Gastrocnemius medialis (tissue), 4 donors: ENCODE measurements around the gene TIPARP.

Source experiments
- POLR2A ChIP-seq, 2 donors: fragments of 450-650 bp; IDR thresholded peaks; one replicate each; pipeline ENCODE4 v1.6.1; 2017; ENCODE audit warnings: antibody characterized with exemption in 2 of 2, mild to moderate bottlenecking in 2 of 2, moderate library complexity in 2 of 2
- TF ChIP-seq, protein P1 (sequence below), 5 experiments: fragments of 450-650 bp in 3 of 5; fragments of 200-600 bp in 2 of 5; sonication (generic) in 2 of 5; IDR thresholded peaks in 4 of 5; conservative IDR thresholded peaks in 1 of 5; 1 replicate in 4 of 5; 2 replicates in 1 of 5; pipeline ENCODE4 v1.5.1; 2016 to 2019; ENCODE audit warnings: antibody characterized with exemption in 5 of 5, mild to moderate bottlenecking in 3 of 5, moderate library complexity in 3 of 5

DNA sequence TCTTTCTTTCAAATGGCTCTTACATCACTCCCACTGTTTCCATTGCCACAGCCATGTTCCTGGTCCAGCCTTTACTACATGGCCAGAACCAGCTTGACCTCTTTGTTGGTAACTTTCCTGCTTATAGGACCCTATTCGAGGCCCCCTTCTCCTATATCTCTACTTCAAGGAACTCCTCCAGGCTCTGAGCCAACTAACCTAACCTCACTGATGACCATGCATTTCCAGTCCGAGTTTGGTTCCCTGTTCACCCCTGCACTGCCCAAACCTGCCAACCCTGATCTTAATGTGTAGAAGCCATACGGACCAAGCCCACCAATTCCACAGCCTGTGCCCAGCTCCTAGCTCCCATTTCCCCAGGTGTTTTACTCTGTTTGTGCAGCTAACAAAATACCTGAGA lies 38.4 kb upstream of the TIPARP start:
- TF ChIP-seq, protein P1, sequence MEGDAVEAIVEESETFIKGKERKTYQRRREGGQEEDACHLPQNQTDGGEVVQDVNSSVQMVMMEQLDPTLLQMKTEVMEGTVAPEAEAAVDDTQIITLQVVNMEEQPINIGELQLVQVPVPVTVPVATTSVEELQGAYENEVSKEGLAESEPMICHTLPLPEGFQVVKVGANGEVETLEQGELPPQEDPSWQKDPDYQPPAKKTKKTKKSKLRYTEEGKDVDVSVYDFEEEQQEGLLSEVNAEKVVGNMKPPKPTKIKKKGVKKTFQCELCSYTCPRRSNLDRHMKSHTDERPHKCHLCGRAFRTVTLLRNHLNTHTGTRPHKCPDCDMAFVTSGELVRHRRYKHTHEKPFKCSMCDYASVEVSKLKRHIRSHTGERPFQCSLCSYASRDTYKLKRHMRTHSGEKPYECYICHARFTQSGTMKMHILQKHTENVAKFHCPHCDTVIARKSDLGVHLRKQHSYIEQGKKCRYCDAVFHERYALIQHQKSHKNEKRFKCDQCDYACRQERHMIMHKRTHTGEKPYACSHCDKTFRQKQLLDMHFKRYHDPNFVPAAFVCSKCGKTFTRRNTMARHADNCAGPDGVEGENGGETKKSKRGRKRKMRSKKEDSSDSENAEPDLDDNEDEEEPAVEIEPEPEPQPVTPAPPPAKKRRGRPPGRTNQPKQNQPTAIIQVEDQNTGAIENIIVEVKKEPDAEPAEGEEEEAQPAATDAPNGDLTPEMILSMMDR (IDR thresholded peaks at IDR 0.05 in 4 of 5, conservative IDR thresholded peaks at IDR 0.05 in 1 of 5) = no peak
- TF ChIP-seq POLR2A (IDR thresholded peaks at IDR 0.05) = no peak
